Measurements from ENCODE around the gene SEL1L3. TPM values are rescaled to one million over a fixed set of nuclear protein-coding genes. Genes with fewer than 3 reads are reported as not detected.

Gene SEL1L3
- total and polyA plus RNA-seq, 2 donors (not counting 3 experiments of a cell fraction or from before 2014, with no cell fraction given), result 53.4 to 122 TPM

GRCh38 chr4:25901030-25901430 lies 38.2 kb upstream of the SEL1L3 start:
- intact Hi-C loops (cut with micrococcal nuclease), result no loop called here

More at GRCh38 chr4:25901030-25901430, 38.2 kb upstream of the SEL1L3 start:
- no peaks in the 10 kb centered on the region for H3K4me1 ChIP-seq (ENCODE audit: control insufficient read depth, extremely low read depth, insufficient read depth, low read length)
- H3K4me2 ChIP-seq (ENCODE audit: insufficient read depth, low read length), result no peak overlapping the region
- no peaks in the 10 kb centered on the region for H3K36me3 ChIP-seq (ENCODE audit: control insufficient read depth in 2 of 2, extremely low read depth in 1 of 2, insufficient read depth in 2 of 2, low read length in 2 of 2)
- no peak for DNase-seq (ENCODE audit: low read depth, low spot score)
- H2AFZ ChIP-seq (ENCODE audit: low read depth, low read length), result no peak overlapping the region
- no peaks in the 10 kb centered on the region for H3K79me2 ChIP-seq (ENCODE audit: control insufficient read depth, insufficient read depth, low read length)
- dilution Hi-C loops (cut with MboI; ENCODE audit: extremely low pct_ligation_motif_present, low sequenced_read_pairs), result no loop called here
- H3K27ac ChIP-seq (ENCODE audit: insufficient read depth, low read depth, low read length), result no peak overlapping the region
- H3K9me1 ChIP-seq (replicated peaks; ENCODE audit: control insufficient read depth, extremely low read depth, insufficient read depth, low read length), result no peaks in the 10 kb centered on the region
- ChIA-PET POLR2A (no interaction called here), CTCF (interaction anchor here (1.0 kb wide), 1 partner anchor 10 kb away, joined by 3 read pairs; no protein-coding TSS in a partner anchor)
- H3K9me3 ChIP-seq (replicated peaks; ENCODE audit: control insufficient read depth, insufficient read depth, low read length), result no peaks in the 10 kb centered on the region
- H3K9ac ChIP-seq (replicated peaks; ENCODE audit: extremely low read depth, insufficient read depth, low read length), result no peak overlapping the region
- TF ChIP-seq POLR2A (IDR thresholded peaks at IDR 0.05; ENCODE audit: low read depth, low read length) (no peak), MYC (IDR thresholded peaks at IDR 0.05; ENCODE audit: low read depth, low read length) (no peak), POLR2AphosphoS5 (IDR thresholded peaks at IDR 0.05; ENCODE audit: insufficient read depth, low read depth, low read length) (no peak), GATA2 (IDR thresholded peaks at IDR 0.05; ENCODE audit: insufficient read depth, insufficient read length, low read depth, low read length) (no peak), JUN (IDR thresholded peaks at IDR 0.05; ENCODE audit: borderline replicate concordance, insufficient read depth, insufficient read length, low read depth) (no peak), EZH2 (IDR thresholded peaks at IDR 0.05; ENCODE audit: borderline replicate concordance, low read depth, low read length, severe bottlenecking) (no peak), CTCF (IDR thresholded peaks at IDR 0.05; ENCODE audit: extremely low read depth in 1 of 2, insufficient read depth in 1 of 2, low read depth in 1 of 2, low read length in 2 of 2) (no peak), MAX (IDR thresholded peaks at IDR 0.05; ENCODE audit: insufficient read depth, insufficient read length) (no peak), FOS (IDR thresholded peaks at IDR 0.05; ENCODE audit: borderline replicate concordance, insufficient read depth, low read length) (no peak)
- no TSS peak for BruUV-seq (replicated peaks)
- H4K20me1 ChIP-seq (replicated peaks; ENCODE audit: control insufficient read depth, extremely low read depth, insufficient read depth, low read length), result no peaks in the 10 kb centered on the region
- H3K4me3 ChIP-seq (replicated peaks in 1 of 3; ENCODE audit: insufficient read depth in 1 of 3, low read depth in 1 of 3, low read length in 3 of 3), result no peak overlapping the region
- no peaks in the 10 kb centered on the region for H3K27me3 ChIP-seq (ENCODE audit: control insufficient read depth in 2 of 2, insufficient read depth in 2 of 2, low read length in 2 of 2)
- no peak for FAIRE-seq

All from endothelial cell of umbilical vein (primary cell).